HEK293T (cell line): ENCODE results near the gene GCSH.

Source experiments
- CTCF ChIA-PET: fragments of 350-600 bp; formaldehyde crosslinking; extraction: SDS; loops from one replicate; lab custom pipeline; 2021; ENCODE audit warnings: antibody characterized with exemption, inconsistent platforms; lab: Yijun Ruan, JAX
- POLR2A ChIA-PET: fragments of 350-600 bp; formaldehyde crosslinking; extraction: SDS; loops from one replicate; lab custom pipeline; 2020; ENCODE audit warnings: antibody characterized with exemption, inconsistent platforms; lab: Yijun Ruan, JAX
- DNase-seq: peaks from one replicate; pipeline ENCODE4 v3.0.0; 2012; ENCODE audit warnings: mixed read lengths; ENCODE audit errors: extremely low spot score
- ARNT ChIP-seq: fragments of 450-650 bp; IDR thresholded peaks from 2 replicates; pipeline ENCODE4 v1.6.1; 2017; ENCODE audit warnings: mild to moderate bottlenecking
- BHLHE40 ChIP-seq: fragments of 450-650 bp; IDR thresholded peaks from 2 replicates; pipeline ENCODE4 v1.6.1; 2016; ENCODE audit warnings: mild to moderate bottlenecking, moderate library complexity, borderline replicate concordance
- CTBP1 ChIP-seq: fragments of 450-650 bp; IDR thresholded peaks from 2 replicates; pipeline ENCODE4 v1.6.1; 2016; ENCODE audit warnings: borderline replicate concordance
- ELF4 ChIP-seq: fragments of 450-650 bp; IDR thresholded peaks from 2 replicates; pipeline ENCODE4 v1.6.1; 2017; ENCODE audit warnings: antibody characterized with exemption
- FOXA1 ChIP-seq: fragments of 450-650 bp; IDR thresholded peaks from 2 replicates; pipeline ENCODE4 v1.6.1; 2016; ENCODE audit warnings: mild to moderate bottlenecking
- FOXK2 ChIP-seq: fragments of 450-650 bp; IDR thresholded peaks from 2 replicates; pipeline ENCODE4 v1.6.1; 2016; ENCODE audit warnings: mild to moderate bottlenecking
- FOXM1 ChIP-seq: fragments of 450-650 bp; IDR thresholded peaks from 2 replicates; pipeline ENCODE4 v1.6.1; 2017; ENCODE audit warnings: mild to moderate bottlenecking, borderline replicate concordance
- HDGF ChIP-seq: fragments of 450-650 bp; IDR thresholded peaks from 2 replicates; pipeline ENCODE4 v1.6.1; 2017; ENCODE audit warnings: antibody characterized with exemption, borderline replicate concordance
- L3MBTL2 ChIP-seq: fragments of 450-650 bp; conservative IDR thresholded peaks from 2 replicates; pipeline ENCODE4 v1.6.1; 2016; ENCODE audit warnings: mild to moderate bottlenecking
- LEF1 ChIP-seq: fragments of 450-650 bp; IDR thresholded peaks from 2 replicates; pipeline ENCODE4 v1.6.1; 2017; ENCODE audit warnings: mild to moderate bottlenecking, borderline replicate concordance
- NFRKB ChIP-seq: fragments of 450-650 bp; IDR thresholded peaks from 2 replicates; pipeline ENCODE4 v1.6.1; 2016; ENCODE audit warnings: mild to moderate bottlenecking, moderate library complexity
- PKNOX1 ChIP-seq: fragments of 450-650 bp; IDR thresholded peaks from 2 replicates; pipeline ENCODE4 v1.6.1; 2016
- SP1 ChIP-seq: fragments of 450-650 bp; IDR thresholded peaks from 2 replicates; pipeline ENCODE4 v1.6.1; 2017
- SUZ12 ChIP-seq: fragments of 450-650 bp; IDR thresholded peaks from 2 replicates; pipeline ENCODE4 v1.6.1; 2016; ENCODE audit warnings: mild to moderate bottlenecking
- TARDBP ChIP-seq: fragments of 450-650 bp; IDR thresholded peaks from 2 replicates; pipeline ENCODE4 v1.6.1; 2016
- ZNF384 ChIP-seq: fragments of 450-650 bp; IDR thresholded peaks from 2 replicates; pipeline ENCODE4 v1.6.1; 2016

The GCSH gene

GRCh38 chr16:81053761-81054160 lies 42.4 kb downstream of the GCSH start:
- TF ChIP-seq ZNF384 = no peak
- no peak for TF ChIP-seq ARNT
- TF ChIP-seq FOXA1 = no peak
- TF ChIP-seq CTBP1 = no peak
- CTCF ChIA-PET = no interaction called here
- DNase-seq = no peak
- POLR2A ChIA-PET = no interaction called here

GRCh38 chr16:81042821-81043220 lies 53.4 kb downstream of the GCSH start:
- POLR2A ChIA-PET = no interaction called here
- no peak for DNase-seq
- TF ChIP-seq TARDBP (no peak), ELF4 (no peak), CTBP1 (no peak), HDGF (no peak), FOXK2 (no peak)
- CTCF ChIA-PET = no interaction called here

- TF ChIP-seq HDGF = no peak
- no peak for TF ChIP-seq ZNF384
- DNase-seq = no peak
- ChIA-PET POLR2A (no interaction called here), CTCF (no interaction called here)
These were observed 54.5 kb downstream of the GCSH start for GRCh38 chr16:81041696-81042095.

- no peak for TF ChIP-seq ELF4
- no peak for TF ChIP-seq ZNF384
- TF ChIP-seq LEF1 = no peak
- no peak for TF ChIP-seq PKNOX1
- no peak for TF ChIP-seq L3MBTL2
- TF ChIP-seq BHLHE40 = no peak
- no peak for TF ChIP-seq FOXM1
- no peak for TF ChIP-seq SUZ12
- no peak for TF ChIP-seq NFRKB
- TF ChIP-seq FOXK2 = no peak
- DNase-seq = no peak
- POLR2A ChIA-PET = no interaction called here
- CTCF ChIA-PET = no interaction called here
These were observed 55.4 kb downstream of the GCSH start for GRCh38 chr16:81040842-81041241.

GRCh38 chr16:81040131-81040530 lies 56.1 kb downstream of the GCSH start:
- CTCF ChIA-PET = no interaction called here
- TF ChIP-seq SUZ12 (no peak), HDGF (no peak), BHLHE40 (no peak), CTBP1 (no peak), ELF4 (no peak), L3MBTL2 (no peak), PKNOX1 (no peak), FOXM1 (no peak), TARDBP (no peak), FOXK2 (no peak), SP1 (no peak), ARNT (no peak), LEF1 (no peak), NFRKB (no peak), ZNF384 (no peak), FOXA1 (no peak)
- no peak for DNase-seq
- POLR2A ChIA-PET = no interaction called here

- no peak for TF ChIP-seq BHLHE40
- TF ChIP-seq FOXK2 = no peak
- no peak for TF ChIP-seq ELF4
- no peak for TF ChIP-seq HDGF
- no peak for TF ChIP-seq L3MBTL2
- CTCF ChIA-PET = interaction anchor here (0.7 to 1.6 kb wide), 4 partner anchors 32 to 62 kb away, joined by 3 to 4 read pairs (median 3); no protein-coding TSS in a partner anchor
- POLR2A ChIA-PET = interaction anchor here (0.7 to 1.6 kb wide), 6 partner anchors 30 to 718 kb away, joined by 3 to 14 read pairs (median 4); partner anchors contain the start of genes C16orf46, CENPN and CMC2
- no peak for DNase-seq
These were observed 59.3 kb downstream of the GCSH start for GRCh38 chr16:81036751-81037350.

- TF ChIP-seq TARDBP (no peak), LEF1 (no peak), BHLHE40 (no peak), ELF4 (no peak), NFRKB (no peak), HDGF (no peak), CTBP1 (no peak), PKNOX1 (no peak), L3MBTL2 (no peak), SP1 (no peak), FOXM1 (no peak), SUZ12 (no peak), ARNT (no peak), ZNF384 (no peak), FOXK2 (no peak), FOXA1 (no peak)
- POLR2A ChIA-PET = interaction anchor here (0.7 to 1.6 kb wide), 5 partner anchors 29 to 718 kb away, joined by 3 to 14 read pairs (median 4); partner anchors contain the start of genes C16orf46, CENPN and CMC2
- CTCF ChIA-PET = interaction anchor here (0.7 to 1.6 kb wide), 6 partner anchors 10 to 158 kb away, joined by 3 read pairs; no protein-coding TSS in a partner anchor
- DNase-seq = peak; percentile 60
These were observed 60.0 kb downstream of the GCSH start for GRCh38 chr16:81035975-81036750.
